ENCODE results near the gene CD48. TPM values are rescaled to one million over a fixed set of nuclear protein-coding genes. Genes with fewer than 3 reads are reported as not detected.

Gene CD48
- total RNA-seq, 1 experiment from 2014 or later: not detected

DNA sequence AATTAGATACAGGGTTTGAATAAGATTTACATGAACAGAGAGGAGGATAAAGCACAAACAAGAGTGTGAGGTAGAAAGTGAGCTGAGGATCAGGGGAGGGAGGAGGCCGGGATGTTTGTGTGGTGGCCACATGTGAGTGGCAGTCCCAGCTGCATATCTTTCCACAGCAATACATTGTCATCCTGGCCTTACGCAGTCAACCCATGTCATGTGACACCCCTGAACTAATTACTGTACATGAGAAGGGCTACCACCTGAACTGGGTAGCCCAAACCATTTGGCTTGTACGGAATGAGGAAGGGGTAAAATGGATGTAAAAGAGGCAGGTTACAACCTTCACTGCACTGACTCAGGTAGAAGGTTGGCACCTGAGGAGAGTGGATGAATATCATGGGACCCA is 31.6 kb upstream of the CD48 start:
- POLR2A ChIA-PET: no interaction called here
- intact Hi-C loops (cut with micrococcal nuclease; ENCODE audit: unreplicated experiment): no loop called here
- Histone ChIP-seq H3K4me3 (ENCODE audit: low read depth, low read length) (no peak overlapping the region), H3K36me3 (ENCODE audit: control insufficient read depth, insufficient read depth, low read length) (no peaks in the 10 kb centered on the region), H3K27me3 (replicated peaks; ENCODE audit: control insufficient read depth, insufficient read depth, low read length) (no peaks in the 10 kb centered on the region), H3K4me1 (no peaks in the 10 kb centered on the region), H3K9me3 (no peaks in the 10 kb centered on the region)
- Mint-ChIP-seq H3K4me3 (ENCODE audit: unreplicated experiment) (no peak overlapping the region), H3K27ac (ENCODE audit: unreplicated experiment) (no peak overlapping the region), H3K27me3 (ENCODE audit: insufficient read depth, unreplicated experiment) (peaks cover 3% of the 10 kb centered on the region), H3K36me3 (ENCODE audit: insufficient read depth, unreplicated experiment) (no peaks in the 10 kb centered on the region), H3K9me3 (ENCODE audit: unreplicated experiment) (no peaks in the 10 kb centered on the region), H3K4me1 (ENCODE audit: low read depth, unreplicated experiment) (no peaks in the 10 kb centered on the region)
- DNase-seq: no peak
- no TSS peak for BruUV-seq (replicated peaks)
- TF ChIP-seq, protein P1, sequence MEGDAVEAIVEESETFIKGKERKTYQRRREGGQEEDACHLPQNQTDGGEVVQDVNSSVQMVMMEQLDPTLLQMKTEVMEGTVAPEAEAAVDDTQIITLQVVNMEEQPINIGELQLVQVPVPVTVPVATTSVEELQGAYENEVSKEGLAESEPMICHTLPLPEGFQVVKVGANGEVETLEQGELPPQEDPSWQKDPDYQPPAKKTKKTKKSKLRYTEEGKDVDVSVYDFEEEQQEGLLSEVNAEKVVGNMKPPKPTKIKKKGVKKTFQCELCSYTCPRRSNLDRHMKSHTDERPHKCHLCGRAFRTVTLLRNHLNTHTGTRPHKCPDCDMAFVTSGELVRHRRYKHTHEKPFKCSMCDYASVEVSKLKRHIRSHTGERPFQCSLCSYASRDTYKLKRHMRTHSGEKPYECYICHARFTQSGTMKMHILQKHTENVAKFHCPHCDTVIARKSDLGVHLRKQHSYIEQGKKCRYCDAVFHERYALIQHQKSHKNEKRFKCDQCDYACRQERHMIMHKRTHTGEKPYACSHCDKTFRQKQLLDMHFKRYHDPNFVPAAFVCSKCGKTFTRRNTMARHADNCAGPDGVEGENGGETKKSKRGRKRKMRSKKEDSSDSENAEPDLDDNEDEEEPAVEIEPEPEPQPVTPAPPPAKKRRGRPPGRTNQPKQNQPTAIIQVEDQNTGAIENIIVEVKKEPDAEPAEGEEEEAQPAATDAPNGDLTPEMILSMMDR (IDR thresholded peaks at IDR 0.05; ENCODE audit: insufficient read depth in 1 of 2, low read depth in 1 of 2, low read length in 1 of 2, severe bottlenecking in 1 of 2, unreplicated experiment in 1 of 2): no peak
- CTCF ChIA-PET: no interaction called here

DNA sequence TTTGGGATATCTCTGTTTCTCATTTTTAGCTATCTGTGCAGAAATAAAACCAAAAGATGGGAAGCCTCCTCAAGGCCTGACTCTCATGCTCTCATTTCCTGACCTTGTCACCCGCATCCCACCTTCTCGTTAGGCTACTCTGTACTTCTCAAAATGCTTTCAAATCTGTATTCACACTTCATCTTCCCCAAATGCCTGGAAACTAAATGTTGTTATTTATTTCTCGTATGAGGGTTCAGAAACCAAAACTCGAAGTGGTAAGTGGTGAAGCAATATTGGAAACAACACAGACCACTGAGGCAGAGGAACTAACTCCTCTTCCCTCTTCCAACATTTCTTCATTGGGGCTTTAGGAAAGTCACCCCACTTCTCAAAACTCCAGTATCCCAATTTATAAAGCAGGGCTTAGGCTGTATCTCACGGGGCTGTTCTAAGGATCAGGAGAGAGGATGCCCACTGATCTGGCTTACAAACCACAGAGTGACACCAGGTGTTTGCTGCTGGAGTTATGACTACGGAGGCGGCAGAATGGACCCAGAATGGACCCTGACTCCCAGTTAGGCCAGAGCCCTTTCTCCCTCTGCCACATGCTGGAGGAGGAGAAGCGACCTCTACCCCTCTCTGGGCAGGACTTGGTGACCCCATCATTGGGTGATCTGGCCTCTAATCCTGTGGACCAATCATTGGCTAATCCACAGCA is 31.0 kb upstream of the CD48 start:
- CTCF ChIA-PET: no interaction called here
- no TSS peak for BruUV-seq (replicated peaks)

DNA sequence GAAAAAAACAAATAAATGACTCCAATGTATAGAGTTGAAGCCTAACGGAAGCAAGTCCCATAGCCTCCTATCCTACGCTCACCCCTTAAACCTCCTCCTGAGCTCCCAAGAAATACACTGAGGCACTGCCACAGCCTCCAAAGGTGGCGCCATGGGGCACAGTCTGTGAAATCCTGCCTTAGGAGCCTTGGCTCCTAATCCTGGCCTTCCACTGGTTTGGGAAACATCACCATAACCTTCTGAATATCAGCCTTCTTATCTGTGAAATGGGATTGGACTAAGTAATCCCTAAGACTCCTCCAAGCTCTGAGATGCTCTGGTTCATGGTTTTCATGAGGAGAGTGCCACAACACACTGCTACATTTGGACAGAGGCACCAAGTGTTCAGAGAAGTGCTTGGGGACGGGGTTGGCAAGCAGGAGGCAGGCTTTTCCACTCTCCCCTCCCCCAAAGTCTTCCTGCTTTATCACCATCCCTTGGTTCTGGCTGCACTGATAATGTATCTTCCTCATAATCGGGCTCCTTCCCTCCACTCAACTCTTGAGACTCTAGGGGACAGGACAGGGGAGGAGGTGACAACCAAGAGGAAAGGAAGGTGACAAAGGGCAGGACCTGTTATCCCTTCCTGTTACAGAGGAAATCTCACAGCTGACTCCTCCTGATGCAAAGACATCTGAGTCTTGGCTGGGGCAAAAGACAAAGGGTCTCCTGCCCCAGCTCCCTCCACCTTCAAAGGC is 30.2 kb upstream of the CD48 start:
- ChIA-PET CTCF (no interaction called here), POLR2A (no interaction called here)
- Mint-ChIP-seq H3K9me3 (ENCODE audit: unreplicated experiment) (no peaks in the 10 kb centered on the region), H3K27me3 (ENCODE audit: insufficient read depth, unreplicated experiment) (peaks cover 3% of the 10 kb centered on the region), H3K27ac (ENCODE audit: unreplicated experiment) (no peak overlapping the region), H3K4me3 (ENCODE audit: unreplicated experiment) (no peak overlapping the region), H3K4me1 (ENCODE audit: low read depth, unreplicated experiment) (no peaks in the 10 kb centered on the region), H3K36me3 (ENCODE audit: insufficient read depth, unreplicated experiment) (no peaks in the 10 kb centered on the region)
- TF ChIP-seq, protein P1 (IDR thresholded peaks at IDR 0.05; ENCODE audit: insufficient read depth in 1 of 2, low read depth in 1 of 2, low read length in 1 of 2, severe bottlenecking in 1 of 2, unreplicated experiment in 1 of 2): no peak
- intact Hi-C loops (cut with micrococcal nuclease; ENCODE audit: unreplicated experiment): no loop called here
- H3K9me3 ChIP-seq: peaks cover 4% of the 10 kb centered on the region; the same call in 1 of the 2 replicates
- no peaks in the 10 kb centered on the region for H3K4me1 ChIP-seq
- no TSS peak for BruUV-seq (replicated peaks)
- H3K36me3 ChIP-seq (ENCODE audit: control insufficient read depth, insufficient read depth, low read length): no peaks in the 10 kb centered on the region
- DNase-seq: no peak
- no peaks in the 10 kb centered on the region for H3K27me3 ChIP-seq (replicated peaks; ENCODE audit: control insufficient read depth, insufficient read depth, low read length)
- H3K4me3 ChIP-seq (ENCODE audit: low read depth, low read length): no peak overlapping the region

More for the DNA sequence above, 31.0 kb upstream of the CD48 start:
- Mint-ChIP-seq H3K9me3 (ENCODE audit: unreplicated experiment) (no peaks in the 10 kb centered on the region), H3K27me3 (ENCODE audit: insufficient read depth, unreplicated experiment) (peaks cover 3% of the 10 kb centered on the region), H3K36me3 (ENCODE audit: insufficient read depth, unreplicated experiment) (no peaks in the 10 kb centered on the region), H3K4me3 (ENCODE audit: unreplicated experiment) (no peak overlapping the region), H3K4me1 (ENCODE audit: low read depth, unreplicated experiment) (no peaks in the 10 kb centered on the region), H3K27ac (ENCODE audit: unreplicated experiment) (no peak overlapping the region)
- DNase-seq: no peak
- POLR2A ChIA-PET: no interaction called here
- TF ChIP-seq, protein P1 (IDR thresholded peaks at IDR 0.05; ENCODE audit: insufficient read depth in 1 of 2, low read depth in 1 of 2, low read length in 1 of 2, severe bottlenecking in 1 of 2, unreplicated experiment in 1 of 2): no peak
- Histone ChIP-seq H3K36me3 (ENCODE audit: control insufficient read depth, insufficient read depth, low read length) (no peaks in the 10 kb centered on the region), H3K4me1 (no peaks in the 10 kb centered on the region), H3K27me3 (replicated peaks; ENCODE audit: control insufficient read depth, insufficient read depth, low read length) (no peaks in the 10 kb centered on the region), H3K4me3 (ENCODE audit: low read depth, low read length) (no peak overlapping the region), H3K9me3 (no peaks in the 10 kb centered on the region; the same call in 1 of the 2 replicates)
- intact Hi-C loops (cut with micrococcal nuclease; ENCODE audit: unreplicated experiment): no loop called here
